ENCODE data around the gene TRPM3. TPM values are rescaled to one million over a fixed set of nuclear protein-coding genes. Genes with fewer than 3 reads are reported as not detected.

The TRPM3 gene
- polyA plus RNA-seq, 2 of the 4 experiments (the other 2 are of a cell fraction), result not detected

DNA sequence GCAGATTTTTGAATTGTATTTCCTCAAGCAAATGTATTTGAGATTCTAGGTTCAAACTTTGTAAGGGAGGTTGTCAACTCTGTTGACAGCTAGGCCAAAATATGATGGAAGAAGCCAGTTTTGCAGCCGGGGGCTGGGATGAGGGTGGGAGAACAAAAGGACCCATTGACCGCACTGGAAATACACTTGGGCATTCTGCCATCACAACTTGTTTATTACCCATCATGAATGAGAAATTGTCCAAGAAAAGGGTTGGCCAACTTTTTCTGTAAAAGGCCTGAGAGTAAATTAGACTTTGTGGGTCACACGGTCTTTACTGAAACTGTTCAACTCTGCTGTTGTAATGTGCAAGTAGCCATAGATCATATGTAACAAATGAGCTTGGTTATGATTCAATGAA lies 485.6 kb downstream of the TRPM3 start:
- Histone ChIP-seq H3K4me2 (no peak overlapping the region), H3K27ac (no peak overlapping the region), H3K9me3 (no peaks in the 10 kb centered on the region), H3K4me1 (no peaks in the 10 kb centered on the region), H3K4me3 (no peak overlapping the region)
- 85% methylated on average over 3 of the region's 3 CpGs for WGBS (ENCODE audit: missing lambda C conversion rate)
- POLR2A ChIA-PET, result no interaction called here
- ATAC-seq (no peak), FAIRE-seq (no peak), DNase-seq (ENCODE audit: low read depth in 1 of 2, low spot score in 1 of 2) (no peak)
- CTCF ChIA-PET, result interaction anchor here (0.8 to 8.8 kb wide), 4 partner anchors 12 to 613 kb away, joined by 3 to 114 read pairs (median 6); no protein-coding TSS in a partner anchor
- TF ChIP-seq FOXS1 (CRISPR knock-in tag; IDR thresholded peaks at IDR 0.05) (no peak), TP53 (CRISPR knock-in tag; IDR thresholded peaks at IDR 0.05) (no peak), POLR2AphosphoS2 (conservative IDR thresholded peaks at IDR 0.05; ENCODE audit: low read length) (no peak), RFX5 (IDR thresholded peaks at IDR 0.05) (no peak)
- TF ChIP-seq, protein P1, sequence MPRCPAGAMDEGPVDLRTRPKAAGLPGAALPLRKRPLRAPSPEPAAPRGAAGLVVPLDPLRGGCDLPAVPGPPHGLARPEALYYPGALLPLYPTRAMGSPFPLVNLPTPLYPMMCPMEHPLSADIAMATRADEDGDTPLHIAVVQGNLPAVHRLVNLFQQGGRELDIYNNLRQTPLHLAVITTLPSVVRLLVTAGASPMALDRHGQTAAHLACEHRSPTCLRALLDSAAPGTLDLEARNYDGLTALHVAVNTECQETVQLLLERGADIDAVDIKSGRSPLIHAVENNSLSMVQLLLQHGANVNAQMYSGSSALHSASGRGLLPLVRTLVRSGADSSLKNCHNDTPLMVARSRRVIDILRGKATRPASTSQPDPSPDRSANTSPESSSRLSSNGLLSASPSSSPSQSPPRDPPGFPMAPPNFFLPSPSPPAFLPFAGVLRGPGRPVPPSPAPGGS (IDR thresholded peaks at IDR 0.05), result no peak
- TF ChIP-seq, protein P2, sequence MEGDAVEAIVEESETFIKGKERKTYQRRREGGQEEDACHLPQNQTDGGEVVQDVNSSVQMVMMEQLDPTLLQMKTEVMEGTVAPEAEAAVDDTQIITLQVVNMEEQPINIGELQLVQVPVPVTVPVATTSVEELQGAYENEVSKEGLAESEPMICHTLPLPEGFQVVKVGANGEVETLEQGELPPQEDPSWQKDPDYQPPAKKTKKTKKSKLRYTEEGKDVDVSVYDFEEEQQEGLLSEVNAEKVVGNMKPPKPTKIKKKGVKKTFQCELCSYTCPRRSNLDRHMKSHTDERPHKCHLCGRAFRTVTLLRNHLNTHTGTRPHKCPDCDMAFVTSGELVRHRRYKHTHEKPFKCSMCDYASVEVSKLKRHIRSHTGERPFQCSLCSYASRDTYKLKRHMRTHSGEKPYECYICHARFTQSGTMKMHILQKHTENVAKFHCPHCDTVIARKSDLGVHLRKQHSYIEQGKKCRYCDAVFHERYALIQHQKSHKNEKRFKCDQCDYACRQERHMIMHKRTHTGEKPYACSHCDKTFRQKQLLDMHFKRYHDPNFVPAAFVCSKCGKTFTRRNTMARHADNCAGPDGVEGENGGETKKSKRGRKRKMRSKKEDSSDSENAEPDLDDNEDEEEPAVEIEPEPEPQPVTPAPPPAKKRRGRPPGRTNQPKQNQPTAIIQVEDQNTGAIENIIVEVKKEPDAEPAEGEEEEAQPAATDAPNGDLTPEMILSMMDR (IDR thresholded peaks at IDR 0.05), result no peak
- TF ChIP-seq, protein P3, sequence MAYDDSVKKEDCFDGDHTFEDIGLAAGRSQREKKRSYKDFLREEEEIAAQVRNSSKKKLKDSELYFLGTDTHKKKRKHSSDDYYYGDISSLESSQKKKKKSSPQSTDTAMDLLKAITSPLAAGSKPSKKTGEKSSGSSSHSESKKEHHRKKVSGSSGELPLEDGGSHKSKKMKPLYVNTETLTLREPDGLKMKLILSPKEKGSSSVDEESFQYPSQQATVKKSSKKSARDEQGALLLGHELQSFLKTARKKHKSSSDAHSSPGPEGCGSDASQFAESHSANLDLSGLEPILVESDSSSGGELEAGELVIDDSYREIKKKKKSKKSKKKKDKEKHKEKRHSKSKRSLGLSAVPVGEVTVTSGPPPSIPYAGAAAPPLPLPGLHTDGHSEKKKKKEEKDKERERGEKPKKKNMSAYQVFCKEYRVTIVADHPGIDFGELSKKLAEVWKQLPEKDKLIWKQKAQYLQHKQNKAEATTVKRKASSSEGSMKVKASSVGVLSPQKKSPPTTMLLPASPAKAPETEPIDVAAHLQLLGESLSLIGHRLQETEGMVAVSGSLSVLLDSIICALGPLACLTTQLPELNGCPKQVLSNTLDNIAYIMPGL (CRISPR knock-in tag; IDR thresholded peaks at IDR 0.05; ENCODE audit: borderline replicate concordance), result no peak

DNA sequence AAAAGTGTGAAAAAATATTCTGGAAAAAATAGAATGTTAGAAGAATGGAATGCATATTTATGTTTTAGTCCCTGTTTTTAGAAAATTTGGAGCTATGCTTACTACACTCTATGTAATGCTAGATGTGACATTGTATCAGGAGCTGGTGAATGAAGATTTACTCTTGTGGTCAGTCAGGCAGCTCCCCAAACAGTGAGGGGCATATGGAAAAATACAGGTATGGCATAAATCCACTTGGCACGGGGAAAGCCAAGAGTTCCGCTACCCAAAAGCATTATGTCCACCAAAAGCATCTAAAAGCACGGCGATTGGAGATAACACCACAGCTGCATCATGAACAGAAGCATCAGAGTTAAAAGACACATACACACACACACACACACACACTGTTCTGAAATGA lies 486.7 kb downstream of the TRPM3 start:
- POLR2A ChIA-PET, result no interaction called here
- WGBS (ENCODE audit: missing lambda C conversion rate), result 77% methylated on average over 4 of the region's 4 CpGs
- no peak for TF ChIP-seq ZNF302 (CRISPR knock-in tag; IDR thresholded peaks at IDR 0.05)
- TF ChIP-seq KDM1A (IDR thresholded peaks at IDR 0.05; ENCODE audit: low read depth), result no peak
- no peak for TF ChIP-seq HOXA7 (CRISPR knock-in tag; IDR thresholded peaks at IDR 0.05)
- no peak for TF ChIP-seq EHF (CRISPR knock-in tag; IDR thresholded peaks at IDR 0.05)
- no peak for TF ChIP-seq KDM5A (IDR thresholded peaks at IDR 0.05)
- no peak for TF ChIP-seq RARB (CRISPR knock-in tag; IDR thresholded peaks at IDR 0.05)
- TF ChIP-seq, protein P4, sequence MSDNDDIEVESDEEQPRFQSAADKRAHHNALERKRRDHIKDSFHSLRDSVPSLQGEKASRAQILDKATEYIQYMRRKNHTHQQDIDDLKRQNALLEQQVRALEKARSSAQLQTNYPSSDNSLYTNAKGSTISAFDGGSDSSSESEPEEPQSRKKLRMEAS (IDR thresholded peaks at IDR 0.05), result no peak
- no peak for TF ChIP-seq RFX5 (IDR thresholded peaks at IDR 0.05)
- TF ChIP-seq, protein P5, sequence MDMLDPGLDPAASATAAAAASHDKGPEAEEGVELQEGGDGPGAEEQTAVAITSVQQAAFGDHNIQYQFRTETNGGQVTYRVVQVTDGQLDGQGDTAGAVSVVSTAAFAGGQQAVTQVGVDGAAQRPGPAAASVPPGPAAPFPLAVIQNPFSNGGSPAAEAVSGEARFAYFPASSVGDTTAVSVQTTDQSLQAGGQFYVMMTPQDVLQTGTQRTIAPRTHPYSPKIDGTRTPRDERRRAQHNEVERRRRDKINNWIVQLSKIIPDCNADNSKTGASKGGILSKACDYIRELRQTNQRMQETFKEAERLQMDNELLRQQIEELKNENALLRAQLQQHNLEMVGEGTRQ (IDR thresholded peaks at IDR 0.05), result no peak
- TF ChIP-seq RAD21 (conservative IDR thresholded peaks at IDR 0.05 in 1 of 2, IDR thresholded peaks at IDR 0.05 in 1 of 2), result no peak
- no peak for TF ChIP-seq FOSL2 (IDR thresholded peaks at IDR 0.05)
- no peak for TF ChIP-seq FOSL2 (CRISPR knock-in tag; IDR thresholded peaks at IDR 0.05)
- no peak for TF ChIP-seq TP53 (CRISPR knock-in tag; IDR thresholded peaks at IDR 0.05)
- no peak for TF ChIP-seq NFE2L2 (conservative IDR thresholded peaks at IDR 0.05; ENCODE audit: low read length)
- TF ChIP-seq ESRRA (IDR thresholded peaks at IDR 0.05; ENCODE audit: borderline replicate concordance, low read length), result no peak
- TF ChIP-seq, protein P6, sequence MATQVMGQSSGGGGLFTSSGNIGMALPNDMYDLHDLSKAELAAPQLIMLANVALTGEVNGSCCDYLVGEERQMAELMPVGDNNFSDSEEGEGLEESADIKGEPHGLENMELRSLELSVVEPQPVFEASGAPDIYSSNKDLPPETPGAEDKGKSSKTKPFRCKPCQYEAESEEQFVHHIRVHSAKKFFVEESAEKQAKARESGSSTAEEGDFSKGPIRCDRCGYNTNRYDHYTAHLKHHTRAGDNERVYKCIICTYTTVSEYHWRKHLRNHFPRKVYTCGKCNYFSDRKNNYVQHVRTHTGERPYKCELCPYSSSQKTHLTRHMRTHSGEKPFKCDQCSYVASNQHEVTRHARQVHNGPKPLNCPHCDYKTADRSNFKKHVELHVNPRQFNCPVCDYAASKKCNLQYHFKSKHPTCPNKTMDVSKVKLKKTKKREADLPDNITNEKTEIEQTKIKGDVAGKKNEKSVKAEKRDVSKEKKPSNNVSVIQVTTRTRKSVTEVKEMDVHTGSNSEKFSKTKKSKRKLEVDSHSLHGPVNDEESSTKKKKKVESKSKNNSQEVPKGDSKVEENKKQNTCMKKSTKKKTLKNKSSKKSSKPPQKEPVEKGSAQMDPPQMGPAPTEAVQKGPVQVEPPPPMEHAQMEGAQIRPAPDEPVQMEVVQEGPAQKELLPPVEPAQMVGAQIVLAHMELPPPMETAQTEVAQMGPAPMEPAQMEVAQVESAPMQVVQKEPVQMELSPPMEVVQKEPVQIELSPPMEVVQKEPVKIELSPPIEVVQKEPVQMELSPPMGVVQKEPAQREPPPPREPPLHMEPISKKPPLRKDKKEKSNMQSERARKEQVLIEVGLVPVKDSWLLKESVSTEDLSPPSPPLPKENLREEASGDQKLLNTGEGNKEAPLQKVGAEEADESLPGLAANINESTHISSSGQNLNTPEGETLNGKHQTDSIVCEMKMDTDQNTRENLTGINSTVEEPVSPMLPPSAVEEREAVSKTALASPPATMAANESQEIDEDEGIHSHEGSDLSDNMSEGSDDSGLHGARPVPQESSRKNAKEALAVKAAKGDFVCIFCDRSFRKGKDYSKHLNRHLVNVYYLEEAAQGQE (IDR thresholded peaks at IDR 0.05), result no peak
- CTCF ChIA-PET, result interaction anchor here (0.8 to 1.9 kb wide), 3 partner anchors 11 to 291 kb away, joined by 3 to 9 read pairs (median 4); no protein-coding TSS in a partner anchor
- Histone ChIP-seq H3K4me1 (no peaks in the 10 kb centered on the region), H3K4me2 (no peak overlapping the region), H3K27ac (no peak overlapping the region), H3K4me3 (no peak overlapping the region), H3K9me3 (no peaks in the 10 kb centered on the region)
- no peak for FAIRE-seq
- no peak for ATAC-seq
- no peak for DNase-seq (ENCODE audit: low read depth in 1 of 2, low spot score in 1 of 2)

All from A549 (cell line).